BLaER1 treated with 17β-estradiol and CSF1 and Interleukin-3, amounts not matched to agents 10 nM and 100 nM (cell line): ENCODE data around the gene GON7.
A peak's percentile ranks its signal among the peaks of the same experiment; 100 is the strongest.
"Not testable (repeated sequence)": the region's sequence is repeated elsewhere in the genome, so short reads cannot be mapped to it uniquely, and the experiment has no call there.

Source experiments
- H3K27ac ChIP-seq, 11 experiments: shearing (Covaris generic); formaldehyde crosslinking; 2 replicates each; pipeline ENCODE4 v1.8.1; 2022
- H3K27me3 ChIP-seq, 11 experiments: shearing (Covaris generic); formaldehyde crosslinking; 2 replicates each; pipeline ENCODE4 v1.8.1; 2022
- H3K36me3 ChIP-seq, 11 experiments: shearing (Covaris generic); formaldehyde crosslinking; 2 replicates each; pipeline ENCODE4 v1.8.1; 2022
- H3K4me1 ChIP-seq, 10 experiments: shearing (Covaris generic); formaldehyde crosslinking; 2 replicates each; pipeline ENCODE4 v1.8.1; 2022
- H3K4me2 ChIP-seq, 11 experiments: shearing (Covaris generic); formaldehyde crosslinking; 2 replicates each; pipeline ENCODE4 v1.8.1; 2022
- H3K4me3 ChIP-seq, 10 experiments: shearing (Covaris generic); formaldehyde crosslinking; 2 replicates each; pipeline ENCODE4 v1.8.1; 2022
- H3K9ac ChIP-seq, 11 experiments: shearing (Covaris generic); formaldehyde crosslinking; 2 replicates each; pipeline ENCODE4 v1.8.1; 2022
- H3K9me3 ChIP-seq, 11 experiments: shearing (Covaris generic); formaldehyde crosslinking; replicated peaks in 1 of 11; 2 replicates each; pipeline ENCODE4 v1.8.1; 2022
- H4K20me1 ChIP-seq, 11 experiments: shearing (Covaris generic); formaldehyde crosslinking; 2 replicates each; pipeline ENCODE4 v1.8.1; 2022
- Cebpa-rat ChIP-seq, 11 experiments: shearing (Covaris generic); IDR thresholded peaks; 2 replicates each; pipeline ENCODE4 v1.8.1; 2022

Gene GON7

DNA sequence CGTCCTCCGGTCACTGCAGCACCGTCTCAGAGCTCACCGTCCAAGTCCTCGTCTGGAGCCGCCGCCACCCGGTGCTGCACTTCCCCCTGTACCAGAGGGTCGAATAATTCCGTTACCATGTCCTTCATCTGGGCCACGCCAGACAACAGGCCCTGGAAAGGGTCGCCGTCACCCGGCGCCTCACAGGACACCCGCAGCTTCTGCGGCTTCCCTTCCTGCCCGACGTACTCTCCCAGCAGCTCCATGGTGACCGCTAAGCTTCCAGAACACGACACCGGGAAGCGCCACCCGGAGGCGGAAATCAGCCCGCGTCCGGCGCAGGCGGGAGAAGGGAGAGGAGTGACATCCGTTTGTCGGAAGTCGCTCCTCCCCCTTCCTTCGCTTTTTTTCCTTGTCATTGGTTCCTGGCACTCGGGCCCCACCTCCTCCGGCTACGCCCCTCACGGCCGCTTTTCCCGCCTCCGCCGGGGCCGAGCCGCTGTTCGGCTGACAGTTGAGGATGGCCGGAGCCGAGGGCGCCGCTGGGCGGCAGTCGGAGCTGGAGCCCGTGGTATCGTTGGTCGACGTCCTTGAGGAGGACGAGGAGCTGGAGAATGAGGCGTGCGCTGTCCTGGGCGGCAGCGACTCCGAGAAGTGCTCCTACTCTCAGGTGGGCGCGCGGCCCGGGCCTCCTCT is at the start of gene GON7, which contains the start of gene UBR7:
TSS of gene GON7 (minus strand) at position 273 of the 675 bp plus-strand sequence. CDS start at position 245, 28 bp downstream.
TSS of gene UBR7 (plus strand) at position 464 of the 675 bp plus-strand sequence. CDS start at position 500, 36 bp downstream.
- H3K27ac ChIP-seq, result peak within 1 kb of the TSS; percentile 54 to 94 (median 85)
- H3K9ac ChIP-seq, result peak within 1 kb of the TSS; percentile 81 to 94 (median 85)
- peak within 1 kb of the TSS; percentile 76 to 95 (median 86) for H3K4me3 ChIP-seq
- H3K27me3 ChIP-seq, result no peaks in the 10 kb centered on the region
- peaks cover 34 to 56% (median 47%) of the 10 kb centered on the region in 10 experiments for H3K4me1 ChIP-seq
- H3K9me3 ChIP-seq, result no peaks in the 10 kb centered on the region
- peaks cover 3 to 57% (median 21%) of the 10 kb centered on the region in 11 experiments for H3K36me3 ChIP-seq
- H4K20me1 ChIP-seq, result peaks cover 0 to 51% (median 17%) of the 10 kb centered on the region in 11 experiments; a peak in 14 of 22 replicates
- no peak for TF ChIP-seq Cebpa-rat (IDR thresholded peaks at IDR 0.05)
- H3K4me2 ChIP-seq, result peak within 1 kb of the TSS; percentile 80 to 95 (median 90)

DNA sequence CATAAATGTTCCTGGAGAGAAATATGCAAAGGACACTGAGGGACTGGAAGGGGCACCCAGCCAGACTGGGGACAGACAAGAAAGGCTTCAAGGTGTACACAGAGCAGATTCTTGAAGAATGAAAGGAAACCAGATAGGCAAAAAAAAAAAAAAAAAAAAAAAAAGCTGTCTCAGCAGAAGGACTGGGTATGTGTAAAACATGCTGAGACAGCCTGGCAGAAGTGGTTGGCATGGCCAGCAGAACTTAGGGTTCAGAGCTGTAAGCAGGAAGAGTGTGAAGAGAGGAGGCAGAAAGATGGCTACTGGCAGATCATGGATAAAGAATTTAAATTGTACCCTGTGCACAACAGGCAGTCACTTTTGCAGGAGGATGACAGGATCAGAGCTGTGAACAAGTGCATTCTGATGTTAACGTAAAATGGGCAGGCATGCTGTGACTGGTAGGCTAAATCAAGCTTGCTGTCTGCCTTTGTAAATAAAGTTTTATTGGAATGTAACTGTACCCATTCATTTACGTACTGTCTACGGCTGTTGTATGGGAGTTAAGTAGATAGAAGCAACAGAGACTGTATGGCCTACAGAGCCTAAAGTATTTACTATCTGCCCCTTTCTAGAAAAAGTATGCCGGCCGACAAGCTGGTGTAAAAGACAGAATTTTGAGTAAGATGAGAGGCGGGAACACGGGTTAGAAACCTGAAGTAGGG is 42.4 kb upstream of the GON7 start:
- no peak overlapping the region for H3K27ac ChIP-seq
- H3K4me1 ChIP-seq, result peaks cover 0 to 24% (median 3%) of the 10 kb centered on the region in 10 experiments; a peak in 9 of 20 replicates
- H3K36me3 ChIP-seq, result peaks cover 78 to 100% (median 91%) of the 10 kb centered on the region in 11 experiments
- H4K20me1 ChIP-seq, result peaks cover 0 to 7% (median 0%) of the 10 kb centered on the region in 11 experiments; a peak in 3 of 22 replicates
- H3K9ac ChIP-seq, result no peak overlapping the region; a peak in 1 of 22 replicates
- H3K27me3 ChIP-seq, result no peaks in the 10 kb centered on the region
- H3K9me3 ChIP-seq, result peaks cover 0 to 11% (median 7%) of the 10 kb centered on the region in 11 experiments; a peak in 12 of 22 replicates
- no peak for TF ChIP-seq Cebpa-rat (IDR thresholded peaks at IDR 0.05)
- peak overlapping the region in 2 of 11 experiments; percentile 33 to 59; a peak in 2 of 22 replicates for H3K4me2 ChIP-seq
- H3K4me3 ChIP-seq, result no peak overlapping the region

DNA sequence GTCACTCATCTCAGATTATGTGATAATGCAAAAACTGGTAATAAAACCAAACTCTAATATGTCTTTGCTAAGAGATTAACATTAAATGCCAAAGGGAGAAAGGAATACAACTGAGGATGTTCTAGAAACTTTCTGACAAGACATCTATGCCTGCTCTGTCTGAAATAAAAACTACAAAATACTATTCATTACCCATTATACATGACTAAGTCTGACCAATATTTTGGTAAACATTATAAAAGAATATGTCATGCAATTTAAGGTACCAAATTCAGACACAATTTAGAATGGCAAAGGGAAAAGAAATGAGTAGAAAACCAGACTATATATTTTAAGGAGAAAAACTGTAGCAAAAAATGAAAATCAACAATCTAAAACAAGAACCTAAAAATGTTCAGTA is 39.7 kb upstream of the GON7 start:
- H3K36me3 ChIP-seq, result peaks cover 86 to 100% (median 98%) of the 10 kb centered on the region in 11 experiments
- no peak overlapping the region for H3K9ac ChIP-seq
- no peak overlapping the region for H3K27ac ChIP-seq
- H3K9me3 ChIP-seq, result no peaks in the 10 kb centered on the region
- H3K4me2 ChIP-seq, result 0 out of 22 replicates have a peak overlapping the region, but pooled peaks of 1 of the 11 experiments have one; percentile 9
- no peak for TF ChIP-seq Cebpa-rat (IDR thresholded peaks at IDR 0.05)
- no peaks in the 10 kb centered on the region for H3K27me3 ChIP-seq
- H3K4me3 ChIP-seq, result no peak overlapping the region
- peaks cover 0 to 12% (median 5%) of the 10 kb centered on the region in 10 experiments; a peak in 12 of 20 replicates for H3K4me1 ChIP-seq
- peaks cover 0 to 18% (median 0%) of the 10 kb centered on the region in 11 experiments; a peak in 4 of 22 replicates for H4K20me1 ChIP-seq

- TF ChIP-seq Cebpa-rat (IDR thresholded peaks at IDR 0.05), result no peak
- Histone ChIP-seq H3K4me3 (no peak overlapping the region), H3K9ac (no peak overlapping the region), H3K27me3 (no peaks in the 10 kb centered on the region), H3K36me3 (peaks cover 86 to 100% (median 98%) of the 10 kb centered on the region in 11 experiments), H3K27ac (no peak overlapping the region; a peak in 1 of 22 replicates), H4K20me1 (peaks cover 0 to 18% (median 0%) of the 10 kb centered on the region in 11 experiments; a peak in 4 of 22 replicates), H3K4me2 (peak overlapping the region in 2 of 11 experiments; percentile 1 to 9; a peak in 1 of 22 replicates), H3K4me1 (peaks cover 0 to 16% (median 9%) of the 10 kb centered on the region in 10 experiments; a peak in 18 of 20 replicates), H3K9me3 (no peaks in the 10 kb centered on the region)
These were observed 39.0 kb upstream of the GON7 start for GRCh38 chr14:93245764-93246420.

GRCh38 chr14:93240678-93241000 is 33.8 kb upstream of the GON7 start:
- H3K36me3 ChIP-seq, result peaks cover 48 to 76% (median 62%) of the 10 kb centered on the region in 11 experiments

GRCh38 chr14:93239869-93240677 is 33.2 kb upstream of the GON7 start:
- Histone ChIP-seq H3K27me3 (no peaks in the 10 kb centered on the region), H3K9me3 (no peaks in the 10 kb centered on the region), H3K4me1 (peaks cover 0 to 26% (median 14%) of the 10 kb centered on the region in 10 experiments; a peak in 14 of 20 replicates), H4K20me1 (peaks cover 0 to 19% (median 0%) of the 10 kb centered on the region in 11 experiments; a peak in 3 of 22 replicates), H3K4me3 (no peak overlapping the region), H3K36me3 (peaks cover 42 to 70% (median 56%) of the 10 kb centered on the region in 11 experiments), H3K27ac (peak overlapping the region in 3 of 11 experiments; percentile 25 to 47 (median 41); a peak in 3 of 22 replicates), H3K9ac (no peak overlapping the region), H3K4me2 (peak overlapping the region in 7 of 11 experiments; percentile 18 to 53 (median 36); a peak in 11 of 22 replicates)
- no peak for TF ChIP-seq Cebpa-rat (IDR thresholded peaks at IDR 0.05)

More at GRCh38 chr14:93240678-93241000, 33.8 kb upstream of the GON7 start:
- Histone ChIP-seq H3K4me1 (peaks cover 0 to 26% (median 14%) of the 10 kb centered on the region in 10 experiments; a peak in 14 of 20 replicates), H3K27ac (peak overlapping the region in 5 of 11 experiments; percentile 4 to 47 (median 40); a peak in 6 of 22 replicates), H3K9ac (no peak overlapping the region), H3K4me2 (peak overlapping the region in 8 of 11 experiments; percentile 5 to 53 (median 32); a peak in 11 of 22 replicates), H3K9me3 (no peaks in the 10 kb centered on the region), H3K27me3 (no peaks in the 10 kb centered on the region), H3K4me3 (no peak overlapping the region), H4K20me1 (peaks cover 0 to 19% (median 0%) of the 10 kb centered on the region in 11 experiments; a peak in 3 of 22 replicates)
- no peak for TF ChIP-seq Cebpa-rat (IDR thresholded peaks at IDR 0.05)

GRCh38 chr14:93234798-93235197 is 27.9 kb upstream of the GON7 start:
- peaks cover 0 to 4% (median 0%) of the 10 kb centered on the region in 11 experiments; a peak in 1 of 22 replicates for H4K20me1 ChIP-seq
- H3K4me3 ChIP-seq, result no peak overlapping the region
- H3K4me1 ChIP-seq, result no peaks in the 10 kb centered on the region
- H3K9me3 ChIP-seq, result peaks cover 0 to 5% (median 0%) of the 10 kb centered on the region in 11 experiments; a peak in 1 of 22 replicates
- H3K27ac ChIP-seq, result no peak overlapping the region
- H3K36me3 ChIP-seq, result peaks cover 0 to 18% (median 9%) of the 10 kb centered on the region in 11 experiments; a peak in 17 of 22 replicates
- H3K9ac ChIP-seq, result no peak overlapping the region
- TF ChIP-seq Cebpa-rat (IDR thresholded peaks at IDR 0.05), result no peak
- no peaks in the 10 kb centered on the region for H3K27me3 ChIP-seq
- H3K4me2 ChIP-seq, result no peak overlapping the region

- H3K27me3 ChIP-seq, H4K20me1 ChIP-seq, H3K4me1 ChIP-seq, H3K9me3 ChIP-seq, H3K4me3 ChIP-seq, H3K9ac ChIP-seq, H3K27ac ChIP-seq, H3K4me2 ChIP-seq: not testable (repeated sequence)
- peaks cover 12 to 24% (median 19%) of the 10 kb centered on the region in 11 experiments for H3K36me3 ChIP-seq
These were observed 26.2 kb upstream of the GON7 start for GRCh38 chr14:93233078-93233477.
